Adipocyte (in vitro differentiated cells): ENCODE measurements around the gene GCNT2.
"Not testable (repeated sequence)": the region's sequence is repeated elsewhere in the genome, so short reads cannot be mapped to it uniquely, and the experiment has no call there.

Experiments used
- DNase-seq: peaks from one replicate; pipeline ENCODE4 v3.0.0-alpha.2; 2015; ENCODE audit warnings: low read depth
- H3K27me3 ChIP-seq: replicated peaks from 2 replicates; pipeline ENCODE4 v1.7.0; 2013; ENCODE audit warnings: mild to moderate bottlenecking, low read length, moderate library complexity; ENCODE audit not compliant: control insufficient read depth, insufficient read depth
- H3K36me3 ChIP-seq: 2 replicates; pipeline ENCODE4 v1.7.0; 2013; ENCODE audit warnings: low read length, mild to moderate bottlenecking, moderate library complexity; ENCODE audit not compliant: control insufficient read depth, insufficient read depth, severe bottlenecking
- H3K4me1 ChIP-seq: 2 replicates; pipeline ENCODE4 v1.7.0; 2013; ENCODE audit warnings: mild to moderate bottlenecking, low read length, moderate library complexity; ENCODE audit not compliant: control insufficient read depth, insufficient read depth
- H3K4me3 ChIP-seq: 2 replicates; pipeline ENCODE4 v1.7.0; 2013; ENCODE audit warnings: mild to moderate bottlenecking, low read length, moderate library complexity
- H3K9ac ChIP-seq: 2 replicates; pipeline ENCODE4 v1.7.0; 2013; ENCODE audit warnings: mild to moderate bottlenecking, low read length, moderate library complexity
- H3K9me3 ChIP-seq: 2 replicates; pipeline ENCODE4 v1.7.0; 2013; ENCODE audit warnings: mild to moderate bottlenecking, low read length, moderate library complexity; ENCODE audit not compliant: control insufficient read depth

GCNT2 gene

DNA sequence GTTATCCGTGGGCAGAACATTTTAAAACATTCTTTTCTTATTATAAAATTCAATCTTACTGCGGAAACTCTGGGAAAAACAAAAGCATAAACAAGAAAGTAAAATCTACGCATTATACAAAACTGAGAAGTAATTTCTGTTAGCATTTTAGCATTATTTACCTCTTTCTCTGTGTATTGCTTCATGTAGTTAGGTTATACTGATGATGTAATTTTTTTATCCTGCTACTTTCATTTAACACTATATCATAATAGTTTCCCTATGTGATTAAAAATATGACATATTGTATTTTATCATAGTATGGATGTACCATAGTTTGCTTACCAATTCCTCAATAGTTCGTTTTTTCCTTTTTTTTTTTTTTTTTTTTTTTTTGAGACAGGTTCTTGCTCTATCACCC lies 4.2 kb upstream of the GCNT2 start:
- no peak overlapping the region for H3K4me3 ChIP-seq
- H3K27me3 ChIP-seq: no peaks in the 10 kb centered on the region
- no peak overlapping the region for H3K9ac ChIP-seq
- H3K36me3 ChIP-seq: no peaks in the 10 kb centered on the region
- no peaks in the 10 kb centered on the region for H3K4me1 ChIP-seq
- no peak for DNase-seq
- no peaks in the 10 kb centered on the region for H3K9me3 ChIP-seq

DNA sequence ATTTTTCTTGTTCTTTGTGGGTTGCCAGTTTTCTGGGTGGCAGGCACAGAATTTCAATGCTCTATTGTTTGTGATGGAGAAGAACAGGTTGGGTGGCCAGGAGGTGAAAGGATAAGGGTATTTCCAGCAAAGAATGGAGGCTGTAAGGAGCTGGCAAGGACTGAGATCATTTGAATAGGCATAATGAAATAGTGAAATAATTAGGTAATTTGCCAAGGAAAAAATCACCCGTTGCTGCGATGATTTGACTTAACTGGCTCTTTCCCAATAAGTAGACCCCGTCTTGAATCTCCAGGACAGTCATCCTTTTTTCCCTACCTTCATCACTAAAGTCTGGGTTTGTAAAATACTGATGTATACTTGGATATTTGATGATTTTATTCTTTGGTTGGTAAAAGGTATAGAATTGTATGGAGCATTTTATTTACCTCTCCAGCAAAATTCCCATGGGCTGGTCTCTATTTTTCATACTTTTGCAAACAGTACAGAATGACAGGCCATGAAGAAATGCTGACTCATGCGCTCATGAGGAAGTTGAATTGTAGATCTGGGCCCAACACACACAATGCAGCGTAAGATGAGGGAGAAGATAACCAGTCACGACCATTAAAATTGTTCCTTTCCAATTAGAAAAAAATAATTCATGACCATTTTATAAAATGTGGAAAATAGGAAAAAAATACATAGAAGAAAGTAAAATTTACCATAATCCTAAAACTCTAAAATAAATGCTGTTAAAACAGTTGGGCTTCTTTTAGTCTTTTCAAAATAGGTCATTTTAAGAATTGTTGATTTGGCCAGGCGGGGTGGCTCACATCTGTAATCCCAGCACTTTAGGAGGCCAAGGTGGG lies 2.4 kb upstream of the GCNT2 start:
- peak; percentile 39 for DNase-seq
- no peaks in the 10 kb centered on the region for H3K36me3 ChIP-seq
- no peaks in the 10 kb centered on the region for H3K9me3 ChIP-seq
- H3K9ac ChIP-seq: no peak overlapping the region
- H3K4me1 ChIP-seq: no peaks in the 10 kb centered on the region
- no peak overlapping the region for H3K4me3 ChIP-seq
- H3K27me3 ChIP-seq: no peaks in the 10 kb centered on the region

- not testable (repeated sequence) for H3K36me3 ChIP-seq, DNase-seq, H3K9me3 ChIP-seq, H3K4me3 ChIP-seq, H3K27me3 ChIP-seq, H3K4me1 ChIP-seq, H3K9ac ChIP-seq
Observed at GRCh38 chr6:10519408-10519697, 1.8 kb upstream of the GCNT2 start.

- H3K27me3 ChIP-seq: no peaks in the 10 kb centered on the region
- no peak overlapping the region for H3K4me3 ChIP-seq
- no peak for DNase-seq
Observed at GRCh38 chr6:10520468-10520867, 683 bp upstream of the GCNT2 start.

DNA sequence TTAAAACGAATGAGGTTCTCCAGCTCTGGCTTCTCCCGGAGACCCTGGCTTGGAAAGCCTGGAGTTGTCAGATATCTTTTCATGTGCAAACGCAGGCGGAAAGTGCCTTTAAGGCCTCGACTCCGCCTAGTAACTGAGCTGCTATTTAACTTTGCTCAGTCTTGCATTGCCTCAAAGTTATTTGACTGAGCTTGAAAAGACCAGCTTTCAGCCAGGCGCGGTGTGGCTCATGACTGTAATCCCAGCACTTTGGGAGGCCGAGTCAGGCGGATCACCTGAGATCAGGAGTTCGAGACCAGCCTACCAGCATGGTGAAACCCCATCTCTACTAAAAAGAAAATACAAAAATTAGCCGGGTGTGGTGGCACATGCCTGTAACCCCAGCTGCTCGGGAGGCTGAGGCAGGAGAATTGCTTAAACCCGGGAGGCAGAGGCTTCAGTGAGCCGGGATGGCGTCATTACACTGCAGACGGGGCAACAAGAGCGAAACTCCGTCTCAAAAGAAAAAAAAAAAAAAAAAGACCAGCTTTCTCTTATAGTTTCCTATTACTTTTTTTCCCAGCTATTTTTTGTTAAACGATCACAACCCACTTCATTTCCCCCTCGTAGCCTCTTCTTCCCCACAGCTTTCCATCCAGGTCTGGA lies 1.9 kb downstream of the GCNT2 start:
- DNase-seq: no peak
- Histone ChIP-seq H3K9me3 (no peaks in the 10 kb centered on the region), H3K4me1 (no peaks in the 10 kb centered on the region), H3K4me3 (no peak overlapping the region), H3K9ac (no peak overlapping the region), H3K36me3 (no peaks in the 10 kb centered on the region), H3K27me3 (no peaks in the 10 kb centered on the region)

More at GRCh38 chr6:10520468-10520867, 683 bp upstream of the GCNT2 start:
- no peaks in the 10 kb centered on the region for H3K9me3 ChIP-seq
- no peak overlapping the region for H3K9ac ChIP-seq
- H3K36me3 ChIP-seq: no peaks in the 10 kb centered on the region
- H3K4me1 ChIP-seq: no peaks in the 10 kb centered on the region

DNA sequence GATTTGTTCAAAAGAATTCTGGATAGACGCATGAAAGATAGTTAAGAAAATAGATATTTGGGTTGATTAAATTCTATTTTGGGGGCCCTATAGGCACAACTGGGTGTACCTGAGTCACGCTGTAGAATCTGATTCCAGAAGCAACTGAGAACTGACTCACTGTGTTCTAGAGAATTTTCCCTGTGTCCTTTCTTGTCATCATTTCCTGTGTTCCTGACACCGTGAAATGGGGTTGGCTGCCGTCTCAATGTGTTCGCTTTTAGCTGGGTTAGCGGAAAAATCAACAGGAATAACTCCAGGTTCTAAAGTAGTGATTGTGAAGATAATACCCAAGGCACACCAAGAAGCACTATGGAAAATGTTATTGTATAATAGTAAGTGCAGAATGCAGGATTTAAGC lies 5.0 kb downstream of the GCNT2 start:
- no peaks in the 10 kb centered on the region for H3K27me3 ChIP-seq
- no peak overlapping the region for H3K4me3 ChIP-seq
- no peak overlapping the region for H3K9ac ChIP-seq
- no peaks in the 10 kb centered on the region for H3K4me1 ChIP-seq
- DNase-seq: no peak
- H3K36me3 ChIP-seq: no peaks in the 10 kb centered on the region
- H3K9me3 ChIP-seq: no peaks in the 10 kb centered on the region

DNA sequence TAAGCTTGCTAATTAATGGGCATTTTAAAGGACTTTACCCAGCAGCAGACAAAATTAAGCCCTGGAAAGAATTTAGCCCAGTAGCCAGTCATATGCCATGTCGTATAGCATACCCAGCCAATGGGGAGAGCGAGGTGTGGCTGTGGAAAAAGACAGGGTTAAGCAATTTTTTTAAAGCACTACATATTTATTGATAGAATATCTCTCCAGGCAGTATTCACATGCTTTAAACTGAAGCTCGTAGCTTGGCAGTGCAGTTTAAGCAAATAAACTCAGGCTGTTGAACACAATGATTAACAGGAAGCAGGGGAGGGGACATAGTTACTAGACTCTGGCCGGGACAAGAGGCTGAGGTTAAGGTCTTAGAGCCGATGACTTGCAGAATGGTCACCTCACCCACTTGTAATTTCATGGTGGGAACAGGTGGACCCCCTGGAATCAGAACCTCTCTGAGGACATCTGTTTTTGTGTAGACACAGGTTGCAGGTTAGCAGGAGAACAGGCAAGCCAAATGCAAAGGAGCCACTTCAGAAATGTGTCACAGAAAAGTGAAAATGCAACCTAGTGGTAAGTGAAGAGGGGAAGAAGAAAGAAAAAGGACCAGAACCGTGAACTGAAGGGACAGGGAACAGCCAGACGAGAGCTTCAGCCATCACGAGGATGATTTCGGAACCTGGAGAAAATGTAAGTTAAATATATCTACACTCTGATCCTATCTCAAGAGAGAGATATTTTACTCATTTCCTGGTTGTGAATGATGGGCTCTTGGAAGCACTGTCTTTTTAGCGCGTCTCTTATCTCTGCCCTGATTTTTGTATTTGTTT lies 7.2 kb downstream of the GCNT2 start:
- no peaks in the 10 kb centered on the region for H3K4me1 ChIP-seq
- no peaks in the 10 kb centered on the region for H3K9me3 ChIP-seq
- H3K27me3 ChIP-seq: no peaks in the 10 kb centered on the region
- H3K9ac ChIP-seq: no peak overlapping the region
- H3K36me3 ChIP-seq: no peaks in the 10 kb centered on the region
- peak; percentile 44 for DNase-seq
- H3K4me3 ChIP-seq: no peak overlapping the region

DNA sequence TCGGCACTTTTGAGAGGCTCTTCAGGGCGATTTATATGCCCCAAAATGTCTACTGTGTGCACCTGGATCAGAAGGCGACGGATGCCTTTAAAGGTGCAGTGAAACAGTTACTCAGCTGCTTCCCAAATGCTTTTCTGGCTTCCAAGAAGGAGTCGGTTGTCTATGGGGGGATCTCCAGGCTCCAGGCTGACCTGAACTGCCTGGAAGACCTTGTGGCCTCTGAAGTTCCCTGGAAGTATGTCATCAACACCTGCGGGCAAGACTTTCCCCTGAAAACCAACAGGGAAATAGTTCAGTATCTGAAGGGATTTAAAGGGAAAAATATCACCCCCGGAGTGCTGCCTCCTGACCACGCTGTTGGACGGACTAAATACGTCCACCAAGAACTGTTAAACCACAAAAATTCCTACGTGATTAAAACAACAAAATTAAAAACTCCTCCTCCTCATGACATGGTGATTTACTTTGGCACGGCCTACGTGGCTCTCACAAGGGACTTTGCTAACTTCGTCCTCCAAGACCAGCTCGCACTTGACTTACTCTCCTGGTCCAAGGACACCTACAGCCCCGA lies 8.2 kb downstream of the GCNT2 start:
- Histone ChIP-seq H3K9me3 (no peaks in the 10 kb centered on the region), H3K27me3 (no peaks in the 10 kb centered on the region), H3K36me3 (no peaks in the 10 kb centered on the region), H3K4me1 (no peaks in the 10 kb centered on the region), H3K9ac (no peak overlapping the region), H3K4me3 (no peak overlapping the region)
- no peak for DNase-seq

- not testable (repeated sequence) for H3K9ac ChIP-seq, H3K9me3 ChIP-seq, H3K27me3 ChIP-seq, H3K4me1 ChIP-seq, H3K4me3 ChIP-seq, DNase-seq, H3K36me3 ChIP-seq
Observed at GRCh38 chr6:10529828-10530374, 8.8 kb downstream of the GCNT2 start.

- H3K36me3 ChIP-seq: no peaks in the 10 kb centered on the region
- no peaks in the 10 kb centered on the region for H3K9me3 ChIP-seq
- no peak overlapping the region for H3K4me3 ChIP-seq
- H3K4me1 ChIP-seq: no peaks in the 10 kb centered on the region
- H3K27me3 ChIP-seq: no peaks in the 10 kb centered on the region
- DNase-seq: no peak
- no peak overlapping the region for H3K9ac ChIP-seq
Observed at GRCh38 chr6:10531503-10531902, 10.4 kb downstream of the GCNT2 start.

GRCh38 chr6:10531942-10532341 lies 10.8 kb downstream of the GCNT2 start:
- Histone ChIP-seq H3K9ac (no peak overlapping the region), H3K36me3 (no peaks in the 10 kb centered on the region), H3K27me3 (no peaks in the 10 kb centered on the region), H3K9me3 (no peaks in the 10 kb centered on the region), H3K4me1 (no peaks in the 10 kb centered on the region), H3K4me3 (no peak overlapping the region)
- no peak for DNase-seq
